ENCODE measurements around the gene FRMD4A.
"Not testable (repeated sequence)": the region's sequence is repeated elsewhere in the genome, so short reads cannot be mapped to it uniquely, and the experiment has no call there.

FRMD4A gene

DNA sequence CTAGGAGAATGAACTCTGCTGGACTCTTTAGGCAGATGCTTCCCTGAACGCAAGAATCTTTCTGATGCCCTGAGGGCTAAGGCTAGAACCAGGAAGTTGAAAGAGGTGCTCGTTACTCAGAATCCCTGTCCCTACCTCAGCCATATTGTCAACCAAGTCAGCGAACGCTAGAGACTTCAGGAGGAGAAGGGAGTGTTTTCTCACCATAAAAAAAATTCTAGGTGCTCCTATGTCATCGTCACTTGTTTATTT, 384.6 kb downstream of the FRMD4A start:
- no peak for DNase-seq (ENCODE audit: low read depth)

DNA sequence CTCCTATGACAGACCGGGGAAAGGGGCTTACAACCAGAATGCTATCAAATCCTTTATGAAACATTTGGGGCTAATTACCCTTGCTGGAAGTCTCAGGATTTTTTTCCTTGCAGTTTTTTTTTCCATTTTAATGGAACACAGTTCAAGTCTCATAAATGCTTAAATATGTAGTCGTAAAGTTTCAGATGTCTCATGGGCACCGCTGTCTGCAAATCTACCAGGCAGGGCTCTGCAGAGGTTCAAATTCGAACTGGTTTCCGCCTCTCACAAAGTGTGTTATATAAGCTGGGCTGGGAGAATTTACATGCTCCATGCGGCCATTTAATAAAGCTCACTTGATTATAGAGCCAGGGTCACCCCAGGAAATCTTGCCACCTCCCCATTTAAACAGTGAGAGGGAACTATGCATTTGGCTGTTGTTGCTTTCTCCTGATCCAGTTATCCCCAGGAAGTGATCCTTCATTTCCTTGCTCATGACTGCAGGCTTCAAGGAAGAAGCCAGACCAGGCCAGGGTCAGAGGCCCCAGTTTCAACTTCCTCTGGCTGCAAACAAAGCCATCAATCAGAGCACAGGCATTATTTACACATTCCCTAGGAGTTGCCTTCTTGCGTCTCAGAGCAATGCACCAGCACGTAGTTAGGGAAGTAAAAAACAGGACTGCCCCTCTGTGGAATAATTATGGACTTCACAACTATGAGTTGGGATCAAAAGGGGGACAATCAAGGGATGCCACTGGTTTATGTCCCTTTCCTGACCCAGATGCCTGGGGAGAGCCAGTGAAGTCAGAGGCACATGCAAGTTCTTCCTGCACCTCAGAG, 385.1 kb downstream of the FRMD4A start:
- no peak for DNase-seq (ENCODE audit: low read depth)

DNA sequence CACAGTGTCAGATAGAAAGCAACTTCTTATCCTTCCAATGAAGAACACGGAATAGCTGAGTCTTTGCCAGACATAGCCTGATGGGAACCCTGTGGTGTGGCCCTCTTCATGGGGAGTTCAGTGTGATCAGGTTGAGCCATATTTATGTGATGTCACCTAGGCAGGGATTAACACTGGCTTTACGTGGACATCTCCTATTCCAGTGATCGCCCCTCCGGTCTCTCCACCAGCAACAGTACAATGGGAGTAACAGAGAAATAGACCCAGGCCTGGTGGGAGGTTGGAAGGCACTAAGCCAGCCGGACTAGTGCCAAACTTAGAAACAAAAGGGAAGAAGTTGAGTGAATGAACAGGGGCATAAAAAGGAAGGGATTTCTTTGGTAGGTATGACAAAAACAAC, 385.9 kb downstream of the FRMD4A start:
- DNase-seq (ENCODE audit: low read depth): no peak

DNA sequence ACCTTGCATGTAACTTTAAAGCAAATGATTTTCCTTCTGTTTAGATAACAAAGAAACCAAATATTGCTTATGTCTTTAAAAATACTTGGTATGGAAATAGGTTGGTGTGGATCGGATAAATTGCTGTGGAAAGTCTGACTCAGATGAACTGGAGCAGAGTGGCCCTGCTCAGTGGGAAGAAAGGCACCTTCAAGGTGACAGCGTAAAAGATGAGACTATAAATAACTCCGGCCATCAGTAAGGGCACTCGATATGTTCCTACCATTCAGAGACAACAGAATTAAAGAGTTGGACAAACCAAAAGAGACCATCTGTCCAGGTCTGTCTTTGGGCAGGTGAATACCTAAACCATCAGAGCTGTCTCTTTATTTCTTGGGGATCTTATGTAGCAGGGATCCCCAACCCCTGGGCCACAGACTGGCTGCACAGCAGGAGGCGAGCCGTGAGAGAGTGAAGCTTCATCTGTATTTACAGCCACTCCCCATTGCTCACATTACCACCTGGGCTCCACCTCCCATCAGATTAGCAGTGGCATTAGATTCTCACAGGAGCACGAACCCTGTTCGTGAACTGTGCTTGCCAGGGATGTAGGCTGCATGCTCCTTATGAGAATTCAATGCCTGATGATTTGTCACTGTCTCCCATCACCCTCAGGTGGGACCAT, 386.9 kb downstream of the FRMD4A start:
- no peak for DNase-seq (ENCODE audit: low read depth)

DNA sequence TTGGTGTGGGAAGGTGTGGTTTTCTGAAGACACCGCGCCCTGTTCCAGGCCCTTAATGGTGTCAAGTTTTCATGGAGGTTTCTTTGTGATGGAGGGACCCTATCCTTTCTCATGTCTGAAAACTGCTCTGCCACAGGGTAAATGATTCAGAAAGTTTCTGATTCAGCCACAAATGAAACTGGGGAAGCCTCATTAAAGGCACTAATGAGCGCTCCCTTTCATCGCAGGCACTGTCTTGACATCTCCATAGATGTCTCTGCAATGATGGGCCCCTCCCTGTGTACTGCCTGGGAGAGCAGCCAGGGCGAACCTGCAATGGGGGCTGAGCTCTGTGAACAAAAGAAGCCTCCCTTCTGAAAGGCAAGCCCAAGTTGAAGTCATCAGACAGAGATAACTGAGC, 388.7 kb downstream of the FRMD4A start:
- DNase-seq (ENCODE audit: low read depth): no peak

DNA sequence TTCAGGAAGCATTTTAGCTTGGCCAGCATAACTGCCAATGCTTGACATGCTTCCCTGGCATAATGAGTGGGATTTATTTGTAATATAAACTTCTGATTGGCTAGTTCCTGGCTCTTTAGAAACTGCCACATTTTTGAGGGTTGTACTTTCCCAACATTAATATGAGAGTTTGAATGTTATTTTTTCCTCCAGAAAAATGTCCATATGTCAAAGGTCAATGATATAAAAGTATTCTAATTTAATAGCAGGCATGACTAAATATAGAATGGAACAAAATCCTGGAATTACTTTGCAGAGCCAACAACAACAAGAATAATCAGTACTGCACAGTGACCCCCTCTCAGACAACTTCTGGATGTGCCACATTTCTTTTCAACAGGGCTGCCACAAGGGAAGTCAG, 391.3 kb downstream of the FRMD4A start:
- DNase-seq (ENCODE audit: low read depth): no peak

DNA sequence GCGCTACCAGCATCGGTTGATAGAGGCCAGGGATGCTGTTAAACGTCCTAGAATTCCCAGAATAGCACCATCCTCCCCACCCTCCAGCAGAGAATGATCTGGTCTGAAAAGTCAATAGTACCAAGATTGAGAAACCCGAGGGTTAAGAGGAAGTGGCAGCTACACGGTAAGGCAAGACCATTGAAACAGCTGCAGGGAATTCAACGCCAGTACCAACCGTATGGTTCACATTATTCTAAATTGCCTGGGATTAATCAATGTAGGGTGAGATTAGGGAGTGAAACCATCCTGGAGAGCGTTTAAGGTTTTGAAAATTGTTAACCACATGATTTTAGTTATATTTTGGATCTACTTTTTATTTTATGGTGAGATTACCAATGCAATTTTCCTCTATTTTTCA, 391.8 kb downstream of the FRMD4A start:
- no peak for DNase-seq (ENCODE audit: low read depth)

DNA sequence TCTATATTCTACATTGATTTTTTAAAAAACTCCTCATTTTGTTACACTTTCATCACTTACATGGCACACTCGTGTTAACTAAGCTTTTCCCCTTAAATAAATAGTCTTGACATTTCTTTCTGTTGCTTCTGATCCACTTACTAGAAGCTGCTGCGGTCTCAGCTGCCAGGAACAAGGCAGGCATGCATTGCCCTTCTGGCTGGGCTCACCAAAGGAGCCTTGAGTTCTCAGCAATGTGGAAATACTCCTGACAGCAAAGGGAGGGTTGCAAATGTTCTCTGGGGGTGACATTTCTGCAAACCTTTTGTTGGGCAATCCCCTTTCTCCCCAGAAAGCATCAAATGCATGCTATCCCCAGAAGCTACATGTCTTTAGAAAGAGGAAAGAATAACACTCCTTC, 393.9 kb downstream of the FRMD4A start:
- DNase-seq (ENCODE audit: low read depth): no peak

DNA sequence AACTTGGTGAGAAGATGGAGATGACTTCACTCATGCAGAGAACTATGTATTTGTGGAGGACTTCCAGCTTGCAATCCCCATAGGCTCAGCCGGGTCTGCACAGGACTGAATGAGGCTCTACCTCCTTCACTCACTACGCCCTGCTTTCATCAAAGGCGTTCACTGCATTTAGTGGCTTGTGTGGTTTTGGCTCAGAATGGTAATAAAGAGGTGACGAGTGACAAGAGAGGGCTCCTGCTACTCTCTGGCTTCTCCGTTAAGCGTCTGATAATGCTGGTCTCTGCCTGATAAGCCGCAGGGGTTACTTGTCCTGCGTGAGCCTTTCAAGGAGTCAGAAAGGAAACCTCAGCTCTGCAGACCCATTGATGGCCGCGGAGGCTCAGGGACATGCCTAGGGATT, 400.6 kb downstream of the FRMD4A start:
- no peak for DNase-seq (ENCODE audit: low read depth)

DNA sequence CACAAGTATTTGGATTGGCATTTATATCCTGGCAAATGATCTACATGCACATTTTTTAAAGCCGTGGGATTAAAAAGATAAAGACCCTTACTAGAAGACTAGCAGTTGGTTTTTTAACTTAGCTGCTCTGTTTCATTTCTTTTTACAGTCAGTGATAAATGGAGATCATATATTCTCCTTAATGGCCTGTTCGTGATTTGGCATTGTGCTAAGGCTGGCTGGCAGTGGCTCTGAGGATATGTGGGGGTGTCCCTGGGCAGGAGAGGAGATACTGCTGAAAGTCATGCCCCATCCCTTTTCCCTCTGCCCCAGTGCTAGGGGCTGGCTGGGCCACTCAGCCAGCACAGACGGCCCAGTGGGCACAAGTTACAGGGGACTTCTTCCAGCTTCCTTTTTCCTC, 402.3 kb downstream of the FRMD4A start:
- DNase-seq (ENCODE audit: low read depth): no peak

DNA sequence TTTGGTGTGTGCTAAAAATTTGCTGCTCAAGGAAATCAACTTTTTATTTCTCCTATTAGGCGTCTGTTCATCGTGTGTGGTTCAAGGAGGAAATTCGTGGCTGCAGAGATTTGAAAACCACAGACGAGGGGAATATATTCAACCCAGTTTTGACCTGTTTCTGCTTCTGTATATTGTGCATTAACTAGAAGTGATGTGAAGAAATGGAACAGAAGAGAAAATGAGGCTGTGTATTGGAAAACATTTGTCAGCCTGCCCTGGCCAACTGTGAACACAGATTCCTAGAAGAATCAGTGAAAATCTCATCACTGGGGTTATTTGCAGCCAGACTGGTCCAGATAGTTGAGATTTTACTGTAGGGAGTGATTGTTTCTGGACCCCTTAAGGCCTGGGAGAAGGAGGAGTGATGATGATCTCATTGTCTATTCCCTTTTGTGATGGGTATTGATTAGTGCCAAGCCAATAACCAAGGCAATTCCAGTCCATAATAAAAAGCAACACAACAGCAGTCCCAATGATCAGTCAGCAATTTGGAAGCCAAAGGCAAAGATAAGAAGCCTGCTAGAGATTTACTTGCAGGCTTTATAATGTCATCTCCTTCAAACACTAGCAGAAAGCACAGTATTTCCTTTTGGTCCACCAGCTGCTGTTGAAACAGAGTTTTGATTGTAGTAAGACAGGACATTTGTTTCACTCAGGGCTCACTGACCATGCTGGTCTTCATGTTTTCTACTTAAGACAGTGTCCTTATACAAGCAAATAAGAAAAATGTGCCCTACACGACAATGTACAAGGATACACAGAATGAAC, 404.5 kb downstream of the FRMD4A start:
- no peak for DNase-seq (ENCODE audit: low read depth)

DNA sequence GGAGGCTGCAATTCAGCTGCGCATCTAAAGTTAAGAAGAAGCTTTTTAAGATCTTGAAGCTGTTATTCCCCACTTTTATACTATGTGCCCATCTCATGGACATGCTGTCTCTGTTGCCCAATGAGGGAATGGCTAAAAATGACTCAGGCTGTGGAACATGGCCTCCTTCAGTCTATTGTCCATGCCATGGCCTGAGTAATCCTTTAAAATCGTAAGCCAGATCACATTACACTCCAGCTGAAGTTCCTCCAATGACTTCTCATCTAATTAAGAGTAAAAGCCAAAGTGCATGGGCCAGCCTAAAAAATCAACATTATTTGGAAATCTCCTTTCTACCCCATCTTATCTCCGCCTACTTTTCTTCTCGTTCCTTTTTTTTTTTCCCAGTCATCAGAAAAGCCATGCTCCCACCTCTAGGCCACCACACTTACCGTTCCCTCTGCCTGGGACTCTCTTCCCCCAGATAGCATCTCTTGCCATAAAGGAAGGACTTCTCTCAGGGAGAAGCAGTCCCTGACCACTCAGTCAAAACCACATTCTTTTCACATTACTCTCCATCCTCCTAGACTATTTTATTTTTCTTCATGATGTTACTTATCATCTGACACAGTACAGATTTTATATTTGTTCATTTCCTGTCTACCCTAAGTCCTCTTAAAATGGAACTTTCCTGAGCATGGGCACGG, 406.5 kb downstream of the FRMD4A start:
- DNase-seq (ENCODE audit: low read depth): peak; percentile 77

DNA sequence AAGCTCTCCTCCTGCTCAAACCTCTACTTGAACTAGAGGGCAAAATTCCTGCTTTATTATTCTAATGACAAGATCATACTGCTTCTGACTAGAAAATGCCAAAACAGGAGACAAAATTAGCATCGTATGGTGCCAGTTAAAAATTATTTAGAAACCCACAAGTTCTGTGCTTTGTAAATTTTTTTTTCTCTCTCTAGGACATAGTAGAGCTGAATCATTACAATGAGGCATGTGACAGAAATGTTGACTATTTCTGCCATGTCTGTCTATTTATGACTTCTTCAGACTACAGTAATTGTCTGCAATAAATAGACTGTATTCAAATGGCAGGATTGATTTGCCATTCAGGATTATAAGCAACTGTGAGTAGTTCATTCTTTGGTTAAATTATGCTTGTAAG, 408.1 kb downstream of the FRMD4A start:
- DNase-seq (ENCODE audit: low read depth): no peak

DNA sequence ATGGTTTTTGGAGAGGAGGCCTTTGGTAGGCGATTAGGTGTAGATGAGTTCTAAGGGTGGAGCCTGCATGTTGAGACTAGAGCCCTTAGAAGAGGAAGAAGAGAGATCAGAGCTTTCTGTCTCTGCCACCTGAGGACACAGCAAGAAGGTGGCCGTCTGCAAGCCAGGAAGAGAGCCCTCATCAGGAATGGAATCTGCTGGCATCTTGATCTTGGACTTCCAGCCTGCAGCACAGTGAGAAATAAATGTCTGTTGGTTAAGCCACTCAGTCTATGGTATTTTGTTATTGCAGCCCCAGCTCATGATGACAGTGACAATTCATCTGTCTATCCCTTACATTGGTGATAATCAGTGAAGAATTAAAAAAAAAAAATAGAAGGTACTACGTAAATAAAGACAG, 408.8 kb downstream of the FRMD4A start:
- DNase-seq (ENCODE audit: low read depth): no peak

DNA sequence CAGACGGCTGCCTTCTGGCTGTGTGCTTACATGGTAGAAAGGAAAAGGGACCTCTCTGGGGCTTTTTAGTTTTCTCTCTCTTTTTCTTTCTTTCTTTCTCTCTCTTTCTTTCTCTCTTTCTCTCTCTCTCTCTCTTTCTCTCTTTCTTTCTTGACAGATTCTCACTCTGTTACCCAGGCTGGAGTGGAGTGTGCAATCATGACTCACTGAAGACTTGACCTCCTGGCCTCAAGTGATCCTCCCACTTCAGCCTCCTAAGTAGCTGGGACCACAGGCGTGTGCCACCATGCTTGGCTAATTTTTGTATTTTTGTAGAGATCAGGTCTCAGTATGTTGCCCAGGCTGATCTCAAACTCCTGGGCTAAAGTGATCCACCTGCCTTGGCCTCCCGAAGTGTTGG, 409.6 kb downstream of the FRMD4A start:
- not testable (repeated sequence) for DNase-seq (ENCODE audit: low read depth)

DNA sequence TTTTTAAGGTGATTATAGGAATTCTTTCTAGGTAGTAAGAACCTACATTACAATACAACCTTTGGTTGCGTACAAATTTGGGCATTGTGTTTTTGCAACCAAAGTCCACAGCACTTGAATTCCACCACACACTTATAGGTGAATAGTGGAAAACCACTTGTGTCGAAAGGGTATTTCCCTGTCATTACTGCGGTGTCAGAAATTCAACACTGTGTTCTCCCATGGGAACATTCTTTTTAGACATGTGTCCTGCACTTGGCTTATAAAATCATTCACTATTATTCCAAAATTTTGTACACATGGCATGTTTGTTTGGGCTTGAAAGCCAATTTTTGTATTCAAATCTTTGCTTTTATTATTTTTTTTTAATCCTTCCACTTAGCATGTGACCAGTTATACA, 410.3 kb downstream of the FRMD4A start:
- no peak for DNase-seq (ENCODE audit: low read depth)

DNA sequence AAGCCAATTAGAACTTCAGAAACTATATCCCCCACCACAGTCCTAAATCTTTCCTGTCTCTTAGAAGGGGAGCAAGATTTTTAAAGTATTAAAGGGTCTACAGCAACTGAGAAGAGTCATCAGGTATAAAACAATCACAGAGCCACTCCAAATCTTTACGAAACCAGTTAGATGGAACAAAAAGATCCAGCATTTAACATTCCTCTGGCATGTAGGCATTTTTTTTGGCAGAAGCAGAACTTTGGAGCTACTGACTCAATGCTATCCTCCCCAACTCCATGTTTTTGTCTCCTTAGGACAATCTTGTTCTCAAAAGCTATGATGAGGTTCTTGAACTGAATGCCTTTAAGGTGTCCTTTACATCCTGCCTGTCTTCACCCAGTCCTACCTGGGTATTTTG, 410.7 kb downstream of the FRMD4A start:
- no peak for DNase-seq (ENCODE audit: low read depth)

DNA sequence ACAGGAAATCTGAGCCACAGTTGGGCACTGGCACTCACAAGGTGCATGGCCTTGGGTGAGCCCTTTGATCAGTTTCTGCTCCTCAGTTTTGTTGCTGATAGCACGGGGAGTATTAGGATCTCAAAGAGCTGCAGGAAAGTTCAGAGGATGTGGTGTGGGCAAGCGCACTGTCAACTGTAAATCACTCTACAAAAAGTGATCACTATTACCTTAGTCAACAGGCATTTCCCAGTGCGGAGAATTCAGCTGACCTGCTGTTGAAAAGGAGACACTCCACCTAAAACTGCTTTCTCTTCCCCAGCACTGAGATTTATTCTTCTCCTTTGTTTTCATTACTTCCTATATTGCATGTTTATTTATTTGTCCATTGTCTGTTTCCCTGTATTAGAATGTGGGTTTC, 412.9 kb downstream of the FRMD4A start:
- no peak for DNase-seq (ENCODE audit: low read depth)

DNA sequence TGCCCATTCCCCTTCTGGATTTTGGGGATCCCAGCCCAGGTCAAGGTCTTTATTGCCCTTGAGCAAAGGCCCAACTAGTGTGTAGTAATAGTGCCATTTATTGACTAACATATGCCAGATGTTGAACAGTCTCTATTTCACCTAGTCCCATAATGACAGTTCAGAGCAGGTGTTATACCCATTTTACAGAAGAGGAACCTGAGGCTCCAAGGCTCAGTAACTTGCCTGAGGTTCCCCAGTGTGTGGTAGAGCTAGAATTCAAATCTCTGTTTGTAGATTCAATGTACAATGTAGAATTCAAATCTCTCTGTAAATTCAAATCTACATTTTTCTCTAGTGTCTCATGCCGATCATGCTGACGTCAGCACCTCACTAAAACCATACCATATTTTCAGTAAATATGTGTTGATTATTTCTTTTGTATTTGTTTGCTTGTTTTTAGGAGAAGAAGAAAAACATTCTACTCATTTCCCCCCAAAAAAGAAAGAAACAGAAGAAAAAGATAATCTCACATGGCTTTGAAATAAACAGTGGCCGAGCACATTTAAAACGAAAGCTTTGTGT, 414.3 kb downstream of the FRMD4A start:
- DNase-seq (ENCODE audit: low read depth): no peak

DNA sequence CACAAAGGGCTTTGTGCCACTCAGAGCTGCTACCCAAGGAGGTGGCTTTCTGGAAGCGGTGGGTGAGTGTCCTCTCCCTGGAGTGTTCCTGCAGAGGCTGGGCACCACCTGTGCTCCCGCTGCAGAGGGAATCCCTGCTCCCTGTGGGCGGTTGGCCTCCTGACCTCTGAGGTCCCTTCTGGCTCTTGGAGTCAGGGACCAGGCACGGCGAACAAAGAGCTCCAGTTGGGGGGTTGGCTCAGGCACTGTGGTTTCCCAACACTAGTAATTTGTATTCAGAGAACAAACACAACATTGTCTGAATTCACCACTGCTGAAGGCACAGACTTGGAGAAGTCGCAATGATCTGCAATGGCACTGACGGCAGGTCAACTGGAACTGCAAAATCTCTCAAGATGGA, 415.0 kb downstream of the FRMD4A start:
- DNase-seq (ENCODE audit: low read depth): no peak

DNA sequence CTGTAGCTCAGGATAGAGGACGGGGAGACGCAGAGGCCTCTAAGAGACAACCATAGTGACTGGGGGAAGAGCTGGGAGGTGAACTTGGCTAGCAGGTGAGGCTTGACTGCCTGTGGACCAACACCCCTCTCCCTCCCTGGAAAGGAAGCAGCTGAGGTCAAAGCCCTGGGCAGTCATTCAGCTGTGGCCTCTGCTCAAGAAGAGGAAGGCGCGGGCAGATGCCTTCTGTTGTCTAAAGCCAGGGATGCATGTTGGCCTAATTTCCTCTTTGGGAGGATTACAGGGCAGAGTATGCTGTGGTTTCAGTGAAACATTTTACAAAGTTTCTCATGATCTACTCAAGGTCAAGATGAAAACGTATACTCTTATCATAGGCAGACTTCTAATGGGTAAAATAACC, 416.8 kb downstream of the FRMD4A start:
- DNase-seq (ENCODE audit: low read depth): no peak

DNA sequence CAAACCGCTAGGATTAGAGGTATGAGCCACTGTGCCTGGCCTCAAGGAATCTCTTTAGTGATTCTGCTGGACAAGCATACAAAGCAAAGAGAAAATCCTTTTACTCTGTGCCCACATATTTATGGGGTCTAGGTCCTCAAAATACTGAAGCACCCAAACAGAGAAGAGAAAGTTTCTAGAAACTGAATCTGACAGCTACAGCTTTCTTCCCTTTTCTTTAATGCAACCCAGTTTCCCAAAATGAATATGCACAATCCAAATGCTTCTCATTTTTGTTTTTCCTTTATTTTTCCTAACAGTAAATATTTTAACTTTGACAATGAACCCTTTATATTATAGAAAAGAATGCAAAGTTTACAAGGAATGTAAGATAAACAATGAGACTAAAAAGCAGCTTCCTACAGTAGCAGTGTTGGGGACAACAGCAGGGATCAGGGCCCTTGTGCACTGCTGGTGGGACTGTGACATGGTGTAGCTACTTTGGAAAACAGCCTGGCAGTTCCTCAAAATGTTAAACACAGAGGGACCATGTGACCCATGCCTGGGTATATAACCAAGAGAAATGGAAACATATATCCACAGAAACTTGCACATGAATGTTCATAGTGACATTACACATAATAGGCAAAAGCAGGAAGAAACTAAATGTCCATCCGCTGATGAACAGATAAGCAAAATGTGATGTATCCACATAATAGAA, 418.8 kb downstream of the FRMD4A start:
- DNase-seq (ENCODE audit: low read depth): no peak

All from HS-5 (cell line).